Measurements from ENCODE around the gene QSOX1.
A peak's percentile ranks its signal among the peaks of the same experiment; 100 is the strongest.
"Not testable (repeated sequence)": the region's sequence is repeated elsewhere in the genome, so short reads cannot be mapped to it uniquely, and the experiment has no call there.

Gene QSOX1, protein sequence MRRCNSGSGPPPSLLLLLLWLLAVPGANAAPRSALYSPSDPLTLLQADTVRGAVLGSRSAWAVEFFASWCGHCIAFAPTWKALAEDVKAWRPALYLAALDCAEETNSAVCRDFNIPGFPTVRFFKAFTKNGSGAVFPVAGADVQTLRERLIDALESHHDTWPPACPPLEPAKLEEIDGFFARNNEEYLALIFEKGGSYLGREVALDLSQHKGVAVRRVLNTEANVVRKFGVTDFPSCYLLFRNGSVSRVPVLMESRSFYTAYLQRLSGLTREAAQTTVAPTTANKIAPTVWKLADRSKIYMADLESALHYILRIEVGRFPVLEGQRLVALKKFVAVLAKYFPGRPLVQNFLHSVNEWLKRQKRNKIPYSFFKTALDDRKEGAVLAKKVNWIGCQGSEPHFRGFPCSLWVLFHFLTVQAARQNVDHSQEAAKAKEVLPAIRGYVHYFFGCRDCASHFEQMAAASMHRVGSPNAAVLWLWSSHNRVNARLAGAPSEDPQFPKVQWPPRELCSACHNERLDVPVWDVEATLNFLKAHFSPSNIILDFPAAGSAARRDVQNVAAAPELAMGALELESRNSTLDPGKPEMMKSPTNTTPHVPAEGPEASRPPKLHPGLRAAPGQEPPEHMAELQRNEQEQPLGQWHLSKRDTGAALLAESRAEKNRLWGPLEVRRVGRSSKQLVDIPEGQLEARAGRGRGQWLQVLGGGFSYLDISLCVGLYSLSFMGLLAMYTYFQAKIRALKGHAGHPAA

DNA sequence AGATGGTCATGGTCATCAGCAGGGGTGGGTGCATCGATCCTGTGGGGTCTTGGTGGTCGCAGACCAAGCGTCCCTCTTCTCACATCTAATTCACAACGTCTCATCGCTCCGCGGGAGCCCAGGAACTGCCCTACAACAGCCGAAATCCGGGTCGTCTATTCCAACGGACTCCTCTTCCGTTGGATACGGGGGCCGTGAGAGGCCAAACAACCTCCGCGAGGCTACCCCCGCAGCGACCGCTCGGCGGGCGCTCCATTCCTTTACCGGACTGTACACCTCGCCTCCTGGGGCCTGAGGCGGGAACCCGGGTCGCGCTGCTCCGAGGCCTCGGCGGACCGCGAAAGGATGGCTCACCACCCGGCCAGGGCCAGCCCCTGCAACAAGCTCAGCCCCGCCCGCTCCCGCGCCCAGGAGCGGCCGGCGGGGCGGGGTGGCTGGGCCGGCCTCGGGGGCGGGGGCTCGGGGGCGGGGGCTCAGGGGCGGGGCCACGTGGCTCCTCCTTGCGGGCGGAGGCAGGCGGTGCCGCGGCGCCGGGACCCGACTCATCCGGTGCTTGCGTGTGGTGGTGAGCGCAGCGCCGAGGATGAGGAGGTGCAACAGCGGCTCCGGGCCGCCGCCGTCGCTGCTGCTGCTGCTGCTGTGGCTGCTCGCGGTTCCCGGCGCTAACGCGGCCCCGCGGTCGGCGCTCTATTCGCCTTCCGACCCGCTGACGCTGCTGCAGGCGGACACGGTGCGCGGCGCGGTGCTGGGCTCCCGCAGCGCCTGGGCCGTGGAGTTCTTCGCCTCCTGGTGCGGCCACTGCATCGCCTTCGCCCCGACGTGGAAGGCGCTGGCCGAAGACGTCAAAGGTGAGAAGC lies at the start of gene QSOX1:
QSOX1 (plus strand) TSS at position 545 of the 857 bp plus-strand sequence; CDS start at position 584, 39 bp downstream.
- peak; percentile 87 for DNase-seq (ENCODE audit: low spot score)

DNA sequence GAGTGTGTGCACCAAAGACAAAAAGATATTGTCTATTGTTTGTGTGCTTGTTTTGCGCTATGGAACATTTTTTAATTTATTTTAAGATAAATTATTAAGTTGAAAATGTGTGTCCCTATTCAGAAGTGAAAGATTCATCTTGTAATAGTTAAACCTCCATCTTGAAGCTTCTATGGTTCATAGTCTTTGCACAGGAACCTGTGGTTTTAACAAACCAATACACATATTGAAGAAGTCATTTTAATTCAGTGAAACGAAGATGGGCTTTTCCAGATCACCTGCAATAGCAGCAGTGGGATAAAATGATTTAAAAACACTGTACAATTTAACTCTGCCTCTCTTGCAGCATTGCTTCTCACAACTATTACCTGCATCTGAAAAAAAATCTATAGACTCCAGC lies 42.6 kb upstream of the QSOX1 start:
- DNase-seq (ENCODE audit: low spot score), result no peak

DNA sequence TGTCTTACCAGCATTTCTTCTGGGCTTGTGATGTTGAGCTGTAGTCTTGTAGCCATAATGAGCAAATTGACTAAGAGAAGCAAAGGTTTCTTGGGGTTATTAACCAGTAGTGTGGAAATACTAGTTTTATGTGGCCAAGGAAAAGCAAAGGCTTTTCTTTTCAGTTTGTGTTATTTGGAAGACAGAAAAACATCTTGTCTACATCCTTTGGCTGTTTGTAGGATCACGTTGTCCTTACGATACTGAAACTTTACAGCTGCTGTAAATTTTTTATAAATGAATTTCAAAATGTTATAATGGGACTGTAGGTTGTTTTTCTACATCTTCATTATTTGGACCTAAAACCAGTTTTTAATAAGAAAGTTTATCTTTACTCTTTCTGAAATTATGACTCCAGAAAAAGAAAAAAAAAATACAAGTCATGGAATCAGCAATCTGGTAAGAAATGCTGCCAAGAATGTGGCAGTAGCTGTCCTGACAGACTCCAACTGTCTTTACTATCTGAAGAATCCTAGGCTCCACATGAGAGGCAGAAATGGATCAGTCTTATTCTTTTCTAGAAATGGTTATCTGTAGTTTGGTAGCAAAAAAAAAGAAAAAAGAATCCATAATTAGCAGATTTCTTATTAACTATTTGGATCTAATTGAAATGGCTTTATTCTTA lies 41.6 kb upstream of the QSOX1 start:
- DNase-seq (ENCODE audit: low spot score), result no peak

DNA sequence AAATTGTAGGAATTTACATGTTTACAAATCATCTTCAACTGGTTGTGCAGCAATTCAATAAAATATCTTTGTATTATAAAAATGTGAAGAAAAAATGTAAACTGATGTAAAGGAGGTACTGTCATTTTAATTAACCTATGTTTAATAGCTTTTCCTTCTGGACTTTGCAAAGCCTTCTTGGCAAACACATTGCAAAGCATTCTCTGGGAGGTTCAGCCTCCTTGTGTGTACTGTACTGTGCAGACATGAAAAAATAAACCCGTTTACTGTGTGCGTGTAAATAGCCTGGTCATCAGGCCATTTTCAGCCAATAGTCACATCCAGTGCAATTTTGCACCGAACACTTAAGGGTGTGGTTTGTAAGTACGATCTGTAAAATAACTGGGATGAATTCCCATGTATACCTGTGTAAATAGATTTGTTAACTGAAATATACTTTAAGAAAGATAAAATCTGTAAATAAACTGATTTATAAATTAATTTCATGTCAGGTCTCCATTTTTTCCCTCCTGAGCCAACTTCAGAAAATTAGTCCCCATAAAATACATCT lies 40.2 kb upstream of the QSOX1 start:
- no peak for DNase-seq (ENCODE audit: low spot score)

DNA sequence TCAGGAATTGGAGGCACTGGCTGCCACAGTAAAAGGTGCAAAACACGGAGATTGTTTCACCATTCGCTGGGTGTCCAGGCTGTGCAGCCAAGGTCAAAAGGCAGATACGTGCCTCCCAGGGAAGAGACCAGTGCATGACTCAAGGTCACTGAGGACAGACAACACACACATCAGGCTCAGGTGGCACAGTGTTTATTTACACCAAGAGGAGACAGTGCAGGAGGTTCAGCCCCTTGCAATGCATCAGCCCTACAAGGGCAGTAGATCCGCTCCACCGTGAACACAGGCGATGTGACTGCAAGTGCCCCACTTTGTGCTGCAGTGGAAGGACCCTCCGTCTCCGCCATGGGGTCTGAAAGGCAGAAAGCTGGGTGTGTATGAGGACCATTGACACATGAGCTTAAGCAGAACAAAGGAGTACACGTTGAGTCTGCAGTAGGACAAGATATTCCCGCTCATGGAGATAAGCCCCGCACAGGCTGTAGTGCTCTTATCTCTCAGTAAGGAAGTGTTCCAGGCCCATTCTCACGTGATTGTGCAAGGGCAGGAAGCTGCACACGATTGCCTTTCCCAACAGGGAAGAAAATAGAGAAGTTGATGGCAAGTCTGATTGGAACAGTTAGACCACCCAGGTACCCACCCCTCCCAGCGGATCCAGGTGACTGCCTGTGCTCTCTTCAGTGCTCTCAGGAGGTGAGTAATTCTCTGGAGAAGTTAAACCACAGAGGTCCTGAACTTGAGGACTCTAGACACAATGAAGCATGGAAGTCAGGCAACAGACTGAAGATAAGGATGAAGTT lies 37.5 kb upstream of the QSOX1 start:
- DNase-seq (ENCODE audit: low spot score), result no peak

DNA sequence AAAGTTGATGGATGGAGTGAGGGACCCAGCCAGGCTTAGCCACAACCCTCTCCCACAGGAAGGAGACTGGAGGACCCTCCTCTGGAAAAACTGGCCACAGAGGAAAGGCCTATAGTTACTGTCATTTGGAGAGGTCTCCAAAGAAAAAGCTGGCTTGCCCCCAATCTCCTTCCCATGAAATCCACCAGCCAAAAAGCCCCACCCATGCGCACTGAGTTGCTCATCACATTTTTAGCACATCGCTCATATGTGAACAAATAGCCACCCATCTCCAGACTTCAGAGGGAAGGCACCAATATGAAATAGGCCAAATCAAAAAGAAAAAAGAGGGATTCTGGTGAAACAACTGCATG lies 36.9 kb upstream of the QSOX1 start:
- no peak for DNase-seq (ENCODE audit: low spot score)

DNA sequence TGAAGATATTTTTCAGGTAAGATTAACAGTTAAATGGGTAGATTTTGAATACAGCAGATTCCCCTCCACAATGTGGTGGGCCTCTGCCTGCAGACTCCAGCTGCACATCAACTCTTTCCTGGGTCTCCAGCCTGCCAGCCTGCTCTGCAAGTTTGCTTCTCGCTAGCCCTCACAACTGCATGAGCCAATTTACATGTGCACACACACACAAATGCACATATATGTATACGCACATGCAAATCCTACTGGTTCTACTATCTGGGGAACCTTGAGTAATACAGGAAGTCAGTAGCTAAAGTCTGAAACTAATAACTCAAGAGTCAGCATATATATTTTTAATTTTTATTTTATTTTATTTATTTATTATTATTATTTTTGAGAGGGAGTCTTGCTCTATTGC lies 34.8 kb upstream of the QSOX1 start:
- DNase-seq (ENCODE audit: low spot score), result no peak

DNA sequence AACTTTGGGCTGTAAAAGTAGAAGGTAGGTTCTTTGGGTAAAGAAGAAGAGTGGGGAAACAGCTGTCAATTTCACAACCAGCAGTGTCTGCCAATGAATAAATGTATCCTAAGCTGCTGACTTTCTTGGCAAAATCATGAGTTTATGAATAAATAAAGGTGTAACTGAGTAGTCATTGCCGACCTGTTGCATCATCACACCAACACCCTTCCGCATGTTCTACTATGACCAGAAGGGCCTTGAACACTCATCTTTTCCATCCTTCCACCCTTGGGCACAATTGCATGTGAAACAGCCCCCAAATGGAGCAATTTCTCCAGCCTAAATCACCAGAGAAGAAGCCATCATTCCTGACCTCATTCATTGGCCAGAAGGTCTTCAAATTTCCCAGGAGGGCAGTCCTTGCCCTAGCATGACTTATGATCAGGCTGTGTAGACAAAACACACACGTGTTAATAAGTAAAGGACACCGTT lies 31.2 kb upstream of the QSOX1 start:
- no peak for DNase-seq (ENCODE audit: low spot score)

DNA sequence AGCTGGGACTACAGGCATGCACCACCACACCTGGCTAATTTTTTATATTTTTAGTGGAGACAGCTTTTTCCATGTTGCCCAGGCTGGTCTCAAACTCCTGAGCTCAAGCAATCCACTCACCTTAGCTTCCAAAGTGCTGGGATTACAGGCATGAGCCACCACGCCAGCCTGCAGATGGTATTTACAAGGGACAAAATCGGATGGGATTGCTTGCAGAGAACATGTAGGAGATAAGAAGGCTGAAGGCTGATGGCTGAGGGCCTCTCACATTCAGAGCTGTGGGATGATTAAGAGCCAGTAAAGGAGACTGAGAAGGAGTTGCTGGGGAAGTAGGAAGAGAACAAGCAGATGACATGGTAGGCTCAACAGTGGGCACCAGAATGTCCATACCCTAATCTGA lies 24.0 kb upstream of the QSOX1 start:
- no peak for DNase-seq (ENCODE audit: low spot score)

DNA sequence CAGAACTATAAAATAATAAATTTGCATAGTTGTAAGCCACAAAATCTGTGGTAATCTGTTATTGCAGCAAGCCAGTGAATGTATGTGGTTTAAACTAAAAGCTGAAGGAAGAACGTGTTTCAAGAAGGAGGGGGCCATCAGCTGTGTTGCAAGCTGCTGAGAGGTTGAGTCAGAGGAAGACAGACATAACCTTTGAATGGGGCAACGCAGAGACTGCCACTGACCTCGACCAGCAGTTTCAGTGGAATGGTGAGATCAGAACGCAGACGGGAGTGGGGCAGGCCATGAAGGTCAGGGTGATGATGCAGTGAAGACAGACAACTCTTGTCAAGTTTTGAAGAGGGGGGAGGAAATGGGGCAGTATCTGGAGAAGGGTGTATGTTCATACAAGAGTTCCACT lies 23.2 kb upstream of the QSOX1 start:
- DNase-seq (ENCODE audit: low spot score), result no peak

DNA sequence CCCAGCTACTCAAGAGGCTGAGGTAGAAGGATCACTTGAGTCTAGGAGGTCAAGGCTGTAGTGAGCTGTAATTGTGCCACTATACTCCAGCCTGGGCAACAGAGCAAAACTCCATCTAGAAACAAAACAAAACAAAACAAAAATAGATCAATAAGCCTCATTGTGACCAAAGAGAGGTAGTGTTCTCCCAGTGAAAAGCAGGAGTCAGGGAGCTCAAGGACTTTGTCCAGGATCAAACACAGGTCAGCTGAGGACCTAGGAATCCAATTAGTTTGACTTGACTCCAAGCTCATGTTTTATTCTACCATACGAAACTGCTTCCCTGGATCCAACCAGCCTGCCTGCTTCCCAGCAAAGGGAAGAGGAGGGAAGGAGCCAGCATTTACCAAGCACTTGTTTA lies 21.5 kb upstream of the QSOX1 start:
- DNase-seq (ENCODE audit: low spot score), result no peak

DNA sequence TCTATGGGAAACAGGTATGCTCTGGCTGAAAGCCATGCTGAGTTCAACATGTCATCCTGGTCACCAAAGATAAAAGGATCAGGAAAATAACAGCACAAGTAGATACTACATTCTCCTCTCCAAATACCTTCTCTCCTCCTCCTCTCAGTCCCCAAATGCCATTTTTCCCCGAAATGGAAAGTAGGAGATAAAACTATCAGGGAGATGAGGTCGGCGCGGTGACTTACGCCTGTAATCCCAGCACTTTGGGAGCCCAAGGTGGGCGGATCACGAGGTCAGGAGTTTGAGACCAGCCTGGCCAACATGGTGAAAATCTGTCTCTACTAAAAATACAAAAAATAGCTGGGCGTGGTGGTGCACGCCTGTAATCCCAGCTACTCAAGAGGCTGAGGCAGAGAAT lies 21.0 kb upstream of the QSOX1 start:
- DNase-seq (ENCODE audit: low spot score), result not testable (repeated sequence)

DNA sequence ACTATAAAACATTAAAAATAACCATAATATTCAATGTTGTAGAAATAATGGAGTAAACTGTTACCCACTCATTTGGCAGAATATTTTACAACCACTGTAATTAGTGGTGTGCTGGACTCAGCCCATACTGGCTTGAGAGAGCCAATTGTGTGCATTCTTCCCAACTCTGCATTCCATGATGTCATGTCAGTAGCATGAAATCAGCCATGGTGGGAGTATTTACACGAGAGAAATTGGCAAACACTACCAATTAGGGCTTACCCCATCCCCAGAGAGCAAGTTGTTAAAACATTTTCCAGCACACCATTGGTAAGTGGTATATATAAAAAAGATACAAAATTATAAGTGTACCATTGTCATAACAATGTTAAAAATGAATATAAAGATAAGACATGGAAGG lies 19.1 kb upstream of the QSOX1 start:
- DNase-seq (ENCODE audit: low spot score), result no peak

DNA sequence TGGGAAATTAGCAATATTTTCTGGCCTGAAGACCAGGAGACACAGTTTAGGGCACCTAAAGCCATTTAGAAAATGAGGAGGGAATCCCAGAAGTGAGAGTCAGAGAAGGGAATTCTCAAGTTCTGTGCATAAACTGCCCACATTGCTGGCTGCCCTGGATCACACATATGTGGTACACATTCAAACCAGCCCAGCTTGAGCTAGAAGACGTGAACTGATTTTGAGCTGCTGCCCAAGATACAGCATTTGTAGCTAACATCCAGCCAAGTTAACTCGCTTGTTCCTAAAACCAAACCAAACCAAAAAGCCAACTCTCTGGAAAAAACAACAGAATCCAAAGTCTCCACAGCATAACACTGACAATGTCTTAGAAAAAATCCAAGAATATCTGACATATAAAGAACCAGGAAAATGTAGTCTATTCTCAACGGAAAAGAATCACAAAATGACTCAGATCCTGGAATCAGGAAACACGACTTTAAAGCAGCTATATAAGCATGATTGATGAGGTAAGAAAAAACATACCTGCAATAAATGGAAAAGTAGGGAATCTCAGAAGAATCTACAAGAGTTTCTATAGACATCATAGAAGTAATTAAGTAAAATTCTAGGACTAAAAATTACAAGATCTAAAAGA lies 18.2 kb upstream of the QSOX1 start:
- DNase-seq (ENCODE audit: low spot score), result no peak

DNA sequence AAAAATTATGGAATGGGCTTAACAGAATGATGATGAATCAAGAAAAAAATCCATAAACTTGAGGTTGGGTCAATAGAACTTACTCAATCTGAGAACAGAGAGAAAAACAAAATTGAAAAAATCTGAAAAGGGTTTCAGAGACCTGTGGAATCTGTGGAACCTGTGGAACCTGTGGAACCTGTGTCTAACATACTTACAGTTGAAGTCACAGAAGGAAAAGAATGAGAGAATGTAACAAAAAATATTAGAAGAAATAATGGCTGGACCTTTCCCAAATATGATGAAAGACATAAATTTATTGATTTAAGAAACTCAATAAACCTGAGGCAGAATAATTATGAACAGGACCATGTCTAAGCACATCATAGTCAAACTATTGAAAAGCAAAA lies 17.7 kb upstream of the QSOX1 start:
- DNase-seq (ENCODE audit: low spot score), result no peak

DNA sequence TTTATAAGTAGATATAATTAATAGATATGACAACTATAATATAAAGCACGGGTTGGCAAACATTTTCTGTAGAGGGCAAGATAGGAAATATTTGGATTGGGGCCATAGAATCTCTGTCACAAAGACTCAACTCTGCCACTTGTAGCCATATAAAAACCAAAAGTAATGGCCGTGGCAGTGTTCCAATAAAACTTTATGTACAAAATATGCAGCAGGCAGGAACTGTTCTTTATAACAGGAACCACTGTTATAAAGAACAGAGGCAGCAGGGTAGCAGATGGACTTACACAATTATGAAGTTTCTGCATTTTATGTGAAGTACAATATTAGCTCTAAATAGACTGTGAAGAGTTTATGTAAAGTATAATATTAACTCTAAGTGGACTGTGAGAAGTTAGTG lies 16.9 kb upstream of the QSOX1 start:
- no peak for DNase-seq (ENCODE audit: low spot score)

DNA sequence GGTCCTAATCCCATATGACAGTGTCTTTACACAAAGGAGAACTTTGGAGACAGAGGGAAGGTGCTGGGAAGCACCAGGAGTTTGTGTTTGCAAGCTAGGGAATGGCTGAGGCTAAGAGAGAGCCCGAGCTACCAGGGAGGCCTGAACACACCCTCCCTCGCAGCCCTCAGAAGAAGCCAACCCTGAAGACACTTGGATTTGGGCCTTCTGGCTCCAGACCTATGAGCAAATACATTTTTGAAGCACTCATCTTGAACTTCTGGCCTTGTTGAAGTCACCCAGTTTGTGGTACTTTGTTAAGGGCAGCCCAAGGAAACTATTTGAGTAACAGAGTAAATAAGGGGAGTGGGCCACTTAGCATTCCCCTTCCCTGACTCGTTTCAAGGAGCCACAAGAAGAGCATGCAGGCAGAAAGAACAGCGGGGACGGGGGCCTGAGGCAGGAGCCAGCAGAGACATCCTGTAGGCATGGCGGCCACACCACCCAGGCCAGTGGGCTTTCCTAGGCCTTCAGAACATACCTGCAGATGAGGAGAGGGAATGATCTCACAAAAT lies 13.2 kb upstream of the QSOX1 start:
- DNase-seq (ENCODE audit: low spot score), result no peak

DNA sequence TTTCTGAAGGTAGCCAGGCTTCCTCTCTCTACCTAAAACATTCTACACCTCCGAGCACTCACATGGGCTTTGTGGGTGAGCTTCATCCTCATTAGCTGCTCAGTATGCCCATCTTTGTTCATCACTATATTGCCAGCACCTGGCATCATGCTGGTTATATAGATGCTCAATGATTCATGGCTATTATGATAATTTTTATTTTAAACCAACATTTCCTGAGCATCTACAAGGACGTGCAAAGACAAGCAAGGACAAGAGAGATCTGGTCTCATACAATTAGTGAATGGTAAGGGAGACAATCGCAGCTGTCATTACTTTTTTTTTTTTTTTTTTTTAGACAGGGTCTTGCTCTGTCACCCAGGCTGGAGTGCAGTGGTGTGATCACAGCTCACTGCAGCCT lies 11.3 kb upstream of the QSOX1 start:
- DNase-seq (ENCODE audit: low spot score), result no peak

DNA sequence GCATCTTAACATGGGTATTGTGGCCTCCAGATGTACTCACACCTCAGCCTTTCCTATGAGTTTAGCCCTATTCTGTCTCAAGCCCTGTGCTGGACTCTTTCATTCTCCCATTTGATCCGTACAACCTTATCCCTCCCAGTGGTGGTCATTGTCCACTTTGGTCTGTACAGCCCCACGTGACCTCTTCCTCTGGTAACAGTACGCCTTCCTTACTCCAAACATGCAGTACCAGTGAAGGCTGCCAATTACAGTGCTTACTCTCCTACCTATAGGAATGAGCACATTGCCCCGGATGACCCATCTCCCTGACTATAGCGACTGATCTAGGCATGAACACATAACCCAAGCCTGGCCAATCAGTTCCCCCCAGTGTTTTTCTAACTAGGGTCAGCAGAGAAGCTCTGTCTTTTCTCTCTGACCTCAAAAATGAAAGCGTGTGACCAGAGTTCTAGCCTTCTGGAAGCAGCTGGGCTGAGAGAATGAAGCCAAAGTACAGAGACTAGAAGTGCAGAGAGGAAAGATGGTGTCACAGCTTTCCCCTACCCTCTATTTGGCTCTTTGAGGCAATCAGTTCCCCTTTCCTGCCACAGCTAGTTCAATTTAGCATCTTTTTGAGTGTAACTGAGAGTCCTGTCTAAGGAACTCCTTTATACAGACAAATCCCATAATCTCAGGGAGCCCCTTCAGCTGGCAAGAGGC lies 9.9 kb upstream of the QSOX1 start:
- no peak for DNase-seq (ENCODE audit: low spot score)
